Heart left ventricle (tissue), 16 donors: ENCODE results near the gene SEMA4A. TPM values are rescaled to one million over a fixed set of nuclear protein-coding genes. Genes with fewer than 3 reads are reported as not detected.

Source experiments
- ATAC-seq, 4 donors: fragments of 200-7000 bp; cut with Tn5 transposase; one replicate each; pipeline ENCODE4 v1.9.1; 2020 to 2022; ENCODE audit warnings: moderate library complexity in 4 of 4, mild to moderate bottlenecking in 3 of 4, moderate number of reproducible peaks in 1 of 4
- DNase-seq, 5 donors: peaks; one replicate each; pipeline ENCODE4 v3.0.0-alpha.2; 2020
- H3K27ac ChIP-seq, 12 donors: fragments of 200-600 bp; sonication (generic) in 4 of 12; one replicate each; pipeline versions ENCODE4 v1.5.0 to v1.8.0; 2016 to 2022; ENCODE audit warnings: mild to moderate bottlenecking in 2 of 12
- H3K27me3 ChIP-seq, 9 donors: fragments of 200-600 bp; sonication (generic) in 2 of 9; one replicate each; pipeline versions ENCODE4 v1.5.1 to v1.8.0; 2016 to 2022; ENCODE audit warnings: mild to moderate bottlenecking in 3 of 9
- H3K36me3 ChIP-seq, 9 donors: fragments of 200-600 bp; sonication (generic) in 2 of 9; one replicate each; pipeline versions ENCODE4 v1.5.0 to v1.8.0; 2018 to 2022; ENCODE audit warnings: mild to moderate bottlenecking in 2 of 9
- H3K4me1 ChIP-seq, 12 donors: fragments of 200-600 bp; sonication (generic) in 4 of 12; one replicate each; pipeline versions ENCODE4 v1.5.0 to v1.8.0; 2016 to 2022; ENCODE audit warnings: mild to moderate bottlenecking in 3 of 12
- H3K4me3 ChIP-seq, 12 donors: fragments of 200-600 bp; sonication (generic) in 4 of 12; one replicate each; pipeline versions ENCODE4 v1.5.0 to v1.8.0; 2017 to 2022; ENCODE audit warnings: mild to moderate bottlenecking in 9 of 12, moderate library complexity in 4 of 12
- H3K9me3 ChIP-seq, 12 donors: fragments of 200-600 bp; sonication (generic) in 4 of 12; one replicate each; pipeline versions ENCODE4 v1.5.0 to v1.8.0; 2016 to 2022; ENCODE audit warnings: mild to moderate bottlenecking in 1 of 12
- CTCF ChIP-seq, 12 donors: fragments of 200-600 bp; sonication (generic) in 4 of 12; IDR thresholded peaks; one replicate each; pipeline versions ENCODE4 v1.5.0 to v1.8.0; 2018 to 2022; ENCODE audit warnings: antibody characterized with exemption in 12 of 12, mild to moderate bottlenecking in 5 of 12
- POLR2A ChIP-seq, 2 donors: fragments of 450-650 bp; IDR thresholded peaks; one replicate each; pipeline ENCODE4 v1.6.1; 2017; ENCODE audit warnings: antibody characterized with exemption in 2 of 2, mild to moderate bottlenecking in 2 of 2, moderate library complexity in 2 of 2
- WGBS, 4 donors: extraction: QIAGEN DNeasy Blood & Tissue Kit in 2 of 4; methylation state at CpG; one replicate each; pipeline versions ENCODE4 v1.1.5 to v1.1.7; 2013 to 2018; 5-methylcytosine and 5-hydroxymethylcytosine counted together
- intact Hi-C, 10 donors: fragments of 100-400 bp; cut with DNase I; formaldehyde crosslinking; loops; one replicate each; pipeline versions ENCODE4 v1.11.1 to v1.14.2; 2022
- polyA plus RNA-seq, 2 donors: library from polyadenylated mRNA; stranded (reverse); fragments of 200-250 nt; gene quantifications; one replicate each; pipeline ENCODE4 v1.2.3, GENCODE V29; 2013
- total RNA-seq, 9 donors: library from RNA; depleted of rRNA in 2 of 9; stranded (reverse); fragments of >200 nt in 2 of 9; fragmentation: NEBNext Ultra II Directional in 3 of 9; extraction: Animal tissue kit (Norgen Biotek cat#: 25700) in 3 of 9; gene quantifications; one replicate each; pipeline versions ENCODE4 v1.1.0 to v1.2.4, GENCODE V29; 2016 to 2023
- donor health status: ischemic (EF 13 %, LVEDD 7.1; RV severe dilation, severe dysfunction).
- donor health status: healthy with polysubstance abuse.
- donor health status: DM: no; HTN: yes; CAD: no.
- donor health status: DM: no; HTN: no; CAD: no.
- donor health status: ischemic (EF 25% LVEDD 6.9; RV normal size, moderate dysfunction).
- donor health status: ischemic (EF 25% LVEDD 5.7; RV mildly dilated, moderate dysfunction).
- donor health status: healthy.
- donor health status: DM: yes; HTN: yes; CAD: no.
- donor health status: ischemic (EF 35%, LVEDD 5.7; RV mildly dilated, moderate dysfunction).
- donor health status: nonischemic (EF 11% LVEDD 7.7; RV severe dilation, severe dysfunction).
- donor health status: DM: yes; HTN: yes; CAD: no.
- donor health status: PGD.
- donor health status: ischemic (EF 29% LVEDD 5.4; RV normal size, mild dysfunction).
- donor health status: nonischemic (EF 23%, LVEDD 6.1; RV moderate dilation, normal function).

Gene SEMA4A
- total and polyA plus RNA-seq, 11 donors = 0.60 to 10.2 (median 1.6) TPM

GRCh38 chr1:156111355-156111962 lies 41.9 kb upstream of the SEMA4A start:
- no peak for ATAC-seq
- no peak overlapping the region for H3K4me3 ChIP-seq
- 74 to 84% (median 75%) methylated on average over 4 of the region's 4 CpGs for WGBS, 4 donors
- no peaks in the 10 kb centered on the region for H3K9me3 ChIP-seq
- no peaks in the 10 kb centered on the region for H3K27me3 ChIP-seq
- no peak for DNase-seq
- H3K27ac ChIP-seq = peak overlapping the region in 1 of 12 donors; percentile 98
- TF ChIP-seq CTCF (IDR thresholded peaks at IDR 0.05) = no peak
- TF ChIP-seq POLR2A (IDR thresholded peaks at IDR 0.05) = no peak
- H3K36me3 ChIP-seq = no peaks in the 10 kb centered on the region
- intact Hi-C loops = loop anchor here in 1 of 10 donors (10.0 kb wide), 1 partner anchor 553 kb away; no protein-coding TSS in a partner anchor
- H3K4me1 ChIP-seq = peaks cover 0 to 38% (median 18%) of the 10 kb centered on the region in 12 donors

- no peaks in the 10 kb centered on the region for H3K9me3 ChIP-seq
- H3K27me3 ChIP-seq = no peaks in the 10 kb centered on the region
- ATAC-seq (no peak), DNase-seq (no peak)
- no peak overlapping the region for H3K4me3 ChIP-seq
- peak overlapping the region in 8 of 12 donors; percentile 8 to 98 (median 24) for H3K27ac ChIP-seq
- TF ChIP-seq POLR2A (IDR thresholded peaks at IDR 0.05) (no peak), CTCF (IDR thresholded peaks at IDR 0.05) (no peak)
- WGBS, 4 donors = 72 to 75% (median 73%) methylated on average over 10 of the region's 10 CpGs
- H3K36me3 ChIP-seq = peaks cover 0 to 6% (median 0%) of the 10 kb centered on the region in 9 donors
- H3K4me1 ChIP-seq = peaks cover 5 to 38% (median 19%) of the 10 kb centered on the region in 12 donors
- intact Hi-C loops = loop anchor here in 1 of 10 donors (10.0 kb wide), 1 partner anchor 552 kb away; no protein-coding TSS in a partner anchor
Observed at GRCh38 chr1:156112276-156113137, 40.9 kb upstream of the SEMA4A start.

GRCh38 chr1:156113282-156113950 lies 40.0 kb upstream of the SEMA4A start:
- H3K27ac ChIP-seq = peak overlapping the region in 11 of 12 donors; percentile 96 to 99 (median 98)
- peak overlapping the region in 2 of 12 donors; percentile 91 to 100 for H3K4me3 ChIP-seq
- no peaks in the 10 kb centered on the region for H3K9me3 ChIP-seq
- peaks cover 0 to 8% (median 0%) of the 10 kb centered on the region in 9 donors for H3K36me3 ChIP-seq
- 51 to 63% (median 53%) methylated on average over 4 of the region's 4 CpGs for WGBS, 4 donors
- H3K4me1 ChIP-seq = peaks cover 8 to 39% (median 26%) of the 10 kb centered on the region in 12 donors
- ATAC-seq (no peak), DNase-seq (no peak)
- H3K27me3 ChIP-seq = no peaks in the 10 kb centered on the region
- no peak for TF ChIP-seq CTCF (IDR thresholded peaks at IDR 0.05)
- TF ChIP-seq POLR2A (IDR thresholded peaks at IDR 0.05) = no peak
- intact Hi-C loops = loop anchor here in 1 of 10 donors (10.0 kb wide), 1 partner anchor 551 kb away; no protein-coding TSS in a partner anchor
